Measurements from ENCODE around the gene USP30.
"Not testable (repeated sequence)": the region's sequence is repeated elsewhere in the genome, so short reads cannot be mapped to it uniquely, and the experiment has no call there.

Gene USP30

GRCh38 chr12:109053382-109054123 lies 1.2 kb downstream of the USP30 start:
- TF ChIP-seq CTCF (IDR thresholded peaks at IDR 0.05; ENCODE audit: control insufficient read depth, extremely low read depth, insufficient read depth): no peak

GRCh38 chr12:109054124-109054513 lies 1.7 kb downstream of the USP30 start:
- not testable (repeated sequence) for DNase-seq (ENCODE audit: low read depth); H3K4me3 ChIP-seq (ENCODE audit: low read depth, low read length)

More at GRCh38 chr12:109053382-109054123, 1.2 kb downstream of the USP30 start:
- peak overlapping the region; percentile 89 for H3K4me3 ChIP-seq (ENCODE audit: low read depth, low read length)
- DNase-seq (ENCODE audit: low read depth): no peak

GRCh38 chr12:109054520-109054919 lies 2.1 kb downstream of the USP30 start:
- DNase-seq (ENCODE audit: low read depth): no peak
- no peak overlapping the region for H3K4me3 ChIP-seq (ENCODE audit: low read depth, low read length)
- no peak for TF ChIP-seq CTCF (IDR thresholded peaks at IDR 0.05; ENCODE audit: control insufficient read depth, extremely low read depth, insufficient read depth)

- no peak overlapping the region for H3K4me3 ChIP-seq (ENCODE audit: low read depth, low read length)
- TF ChIP-seq CTCF (IDR thresholded peaks at IDR 0.05; ENCODE audit: control insufficient read depth, extremely low read depth, insufficient read depth): no peak
- DNase-seq (ENCODE audit: low read depth): no peak
These were observed 4.5 kb downstream of the USP30 start for GRCh38 chr12:109056891-109057290.

- TF ChIP-seq CTCF (IDR thresholded peaks at IDR 0.05; ENCODE audit: control insufficient read depth, extremely low read depth, insufficient read depth): no peak
- no peak overlapping the region for H3K4me3 ChIP-seq (ENCODE audit: low read depth, low read length)
- DNase-seq (ENCODE audit: low read depth): no peak
These were observed 5.0 kb downstream of the USP30 start for GRCh38 chr12:109057376-109057775.

GRCh38 chr12:109058773-109059172 lies 6.4 kb downstream of the USP30 start:
- no peak for TF ChIP-seq CTCF (IDR thresholded peaks at IDR 0.05; ENCODE audit: control insufficient read depth, extremely low read depth, insufficient read depth)
- DNase-seq (ENCODE audit: low read depth): no peak
- no peak overlapping the region for H3K4me3 ChIP-seq (ENCODE audit: low read depth, low read length)

GRCh38 chr12:109064143-109064542 lies 11.8 kb downstream of the USP30 start:
- no peak for TF ChIP-seq CTCF (IDR thresholded peaks at IDR 0.05; ENCODE audit: control insufficient read depth, extremely low read depth, insufficient read depth)
- H3K4me3 ChIP-seq (ENCODE audit: low read depth, low read length): no peak overlapping the region

More at GRCh38 chr12:109064143-109064542, 11.8 kb downstream of the USP30 start:
- no peak for DNase-seq (ENCODE audit: low read depth)

All from LNCaP clone FGC (cell line).